GM12878 (cell line): Measurements from ENCODE around the gene LASP1. TPM values are rescaled to one million over a fixed set of nuclear protein-coding genes. Genes with fewer than 3 reads are reported as not detected.

Experiments
- ATAC-seq: fragments of 200-7000 bp; cut with Tn5 transposase; 3 replicates; pipeline ENCODE4 v1.9.1; 2020; ENCODE audit warnings: mild to moderate bottlenecking, moderate library complexity
- Bru-seq: library from RNA; stranded (reverse); fragments of 400-500 nt; gene quantifications from one replicate; lab custom pipeline; 2021; lab: Mats Ljungman, UMichigan
- BruChase-seq, 2 experiments: library from RNA; stranded (reverse); fragments of 400-500 nt; gene quantifications; one replicate each; lab custom pipeline; 2021; lab: Mats Ljungman, UMichigan
- BruUV-seq: library from RNA; stranded (reverse); fragments of 400-500 nt; replicated peaks from 2 replicates; lab custom pipeline; 2021; lab: Mats Ljungman, UMichigan
- CTCF ChIA-PET: fragments of 300-600 bp; sonication (Branson Sonifier 250); formaldehyde crosslinking; extraction: SDS; loops from one replicate; lab custom pipeline; 2021; ENCODE audit warnings: inconsistent platforms; lab: Yijun Ruan, JAX
- POLR2A ChIA-PET: fragments of 350-600 bp; formaldehyde crosslinking; extraction: SDS; loops from one replicate; lab custom pipeline; 2021; ENCODE audit warnings: inconsistent platforms; lab: Charles Lee
- RAD21 ChIA-PET: fragments of 300-600 bp; sonication (Branson Sonifier 250); formaldehyde crosslinking; loops from one replicate; lab custom pipeline; 2023; ENCODE audit warnings: antibody characterized with exemption; ENCODE audit not compliant: unreplicated experiment; lab: Charles Lee
- SMC1A ChIA-PET: fragments of 300-600 bp; sonication (Branson Sonifier 250); formaldehyde crosslinking; loops from one replicate; lab custom pipeline; 2023; ENCODE audit not compliant: unreplicated experiment, uncharacterized antibody; lab: Charles Lee
- DNase-seq: peaks from one replicate; pipeline ENCODE4 v3.0.0-alpha.2; 2011; ENCODE audit warnings: low read depth, low spot score
- FAIRE-seq: peaks from 3 replicates; lab custom pipeline; 2011; peaks lifted over from hg19 to GRCh38; lab: Jason Lieb, UNC
- H2AFZ ChIP-seq: 2 replicates; pipeline ENCODE4 v1.6.0; 2011; ENCODE audit warnings: low read depth, low read length, control low read depth; ENCODE audit not compliant: control insufficient read depth
- H3K27ac ChIP-seq: 2 replicates; pipeline ENCODE4 v1.5.1; 2011; ENCODE audit warnings: control low read depth; ENCODE audit not compliant: control insufficient read depth, insufficient read depth
- H3K27me3 ChIP-seq, 2 experiments: replicated peaks in 1 of 2; 2 replicates each; pipeline versions ENCODE4 v1.6.0 to v1.6.1; 2011; ENCODE audit warnings: low read length in 1 of 2; ENCODE audit not compliant: control insufficient read depth in 2 of 2, insufficient read depth in 2 of 2
- H3K36me3 ChIP-seq, 2 experiments: 2 replicates each; pipeline ENCODE4 v1.5.1; 2011; ENCODE audit warnings: low read length in 1 of 2; ENCODE audit not compliant: control insufficient read depth in 2 of 2, insufficient read depth in 2 of 2
- H3K4me1 ChIP-seq: 2 replicates; pipeline ENCODE4 v1.6.1; 2011; ENCODE audit warnings: mild to moderate bottlenecking, low read length, moderate library complexity, mixed read lengths; ENCODE audit not compliant: control insufficient read depth, insufficient read depth
- H3K4me2 ChIP-seq: 2 replicates; pipeline ENCODE4 v1.6.0; 2011; ENCODE audit warnings: control low read depth; ENCODE audit not compliant: control insufficient read depth, insufficient read depth
- H3K4me3 ChIP-seq: fragments of 200-600 bp; sonication (generic); 2 replicates; pipeline ENCODE4 v1.5.1; 2016
- H3K79me2 ChIP-seq: 2 replicates; pipeline ENCODE4 v1.6.0; 2011; ENCODE audit warnings: low read length; ENCODE audit not compliant: control insufficient read depth, insufficient read depth
- H3K9ac ChIP-seq: 2 replicates; pipeline ENCODE4 v1.8.0; 2011; ENCODE audit warnings: low read length, control low read depth, mixed read lengths; ENCODE audit not compliant: control insufficient read depth, insufficient read depth
- H3K9me3 ChIP-seq: replicated peaks from 3 replicates; pipeline ENCODE4 v1.5.1; 2011; ENCODE audit warnings: mild to moderate bottlenecking, low read length; ENCODE audit not compliant: control insufficient read depth, insufficient read depth
- H4K20me1 ChIP-seq: 2 replicates; pipeline ENCODE4 v1.6.0; 2011; ENCODE audit not compliant: control insufficient read depth, insufficient read depth
- HCFC1 ChIP-seq: fragments of 150-350 bp; IDR thresholded peaks from 2 replicates; pipeline ENCODE4 v1.6.1; 2014; ENCODE audit warnings: low read length
- KDM1A ChIP-seq: fragments of 200-600 bp; sonication (generic); IDR thresholded peaks from 2 replicates; pipeline ENCODE4 v1.6.1; 2016; ENCODE audit warnings: borderline replicate concordance
- MLLT1 ChIP-seq: fragments of 450-650 bp; IDR thresholded peaks from 2 replicates; pipeline ENCODE4 v1.6.1; 2016; ENCODE audit warnings: mild to moderate bottlenecking
- NBN ChIP-seq: fragments of 450-650 bp; IDR thresholded peaks from 2 replicates; pipeline ENCODE4 v1.6.1; 2016
- NKRF ChIP-seq: fragments of 450-650 bp; conservative IDR thresholded peaks from 2 replicates; pipeline ENCODE4 v1.6.1; 2017; ENCODE audit warnings: mild to moderate bottlenecking, moderate library complexity
- POLR2AphosphoS5 ChIP-seq: IDR thresholded peaks from 2 replicates; pipeline ENCODE4 v1.6.1; 2011; ENCODE audit warnings: mild to moderate bottlenecking, low read length, inconsistent platforms
- RCOR1 ChIP-seq: conservative IDR thresholded peaks from 2 replicates; pipeline ENCODE4 v1.6.1; 2012; ENCODE audit warnings: low read depth, low read length, improper control_type of control experiment
- RELB ChIP-seq: fragments of 450-650 bp; IDR thresholded peaks from 2 replicates; pipeline ENCODE4 v1.6.1; 2017; ENCODE audit warnings: low read depth, mild to moderate bottlenecking, moderate library complexity
- RUNX3 ChIP-seq: IDR thresholded peaks from 2 replicates; pipeline ENCODE4 v1.6.1; 2012; ENCODE audit warnings: low read length, inconsistent platforms
- STAT1 ChIP-seq: fragments of 450-650 bp; conservative IDR thresholded peaks from 2 replicates; pipeline ENCODE4 v1.6.1; 2014; ENCODE audit warnings: antibody characterized with exemption, mild to moderate bottlenecking
- SUZ12 ChIP-seq: fragments of 200-600 bp; sonication (generic); IDR thresholded peaks from one replicate; pipeline ENCODE4 v1.6.1; 2018; ENCODE audit warnings: antibody characterized with exemption, mild to moderate bottlenecking; ENCODE audit not compliant: unreplicated experiment
- WGBS: methylation state at CpG from one replicate; pipeline ENCODE4 v1.1.6; 2016; ENCODE audit warnings: low lambda C conversion rate; ENCODE audit not compliant: insufficient replicate concordance, insufficient coverage; ENCODE audit errors: missing lambda C conversion rate; 5-methylcytosine and 5-hydroxymethylcytosine counted together
- in situ Hi-C: fragments of 300-500 bp; cut with MboI; formaldehyde crosslinking; loops from 9 replicates; pipeline ENCODE4 v1.14.3; 2018; ENCODE audit warnings: mixed read lengths
- intact Hi-C: fragments of 100-400 bp; cut with micrococcal nuclease; formaldehyde crosslinking; loops from one replicate; pipeline ENCODE4 v1.14.2; 2022; ENCODE audit not compliant: unreplicated experiment
- long read RNA-seq, 2 experiments: library from polyadenylated mRNA; unstranded; transcript quantifications; one replicate each; pipeline ENCODE4 v2.0.0, GENCODE V29; 2019 to 2020
- polyA minus RNA-seq, 3 experiments: library from RNA; depleted of rRNA, polyadenylated mRNA; stranded (reverse); fragments of >200 nt; gene quantifications; 2 replicates each; pipeline ENCODE4 v1.2.3, GENCODE V29; 2011
- polyA plus RNA-seq, 11 experiments: library from polyadenylated mRNA; depleted of rRNA in 4 of 11; unstranded in 6 of 11; stranded (reverse) in 5 of 11; fragments of >200 nt; fragmentation: Nextera tagmentation in 4 of 11; fragmentation: Illumina TruSeq in 1 of 11; extraction: Ambion mirVana in 4 of 11; extraction: Trizol in 1 of 11; gene quantifications; 1 replicate in 1 of 11; 2 replicates in 10 of 11; pipeline versions ENCODE4 v1.2.1 to v1.2.3, GENCODE V29; 2011 to 2016; ENCODE audit warnings: inconsistent platforms in 2 of 11, missing spikeins in 2 of 11, low read depth in 1 of 11
- total RNA-seq, 4 experiments: library from RNA; depleted of rRNA in 3 of 4; stranded (reverse); fragments of >200 nt in 3 of 4; fragmentation: Illumina TruSeq in 1 of 4; extraction: Trizol in 1 of 4; gene quantifications; 2 replicates each; pipeline versions ENCODE4 v1.2.1 to v1.2.3, GENCODE V29; 2013 to 2021

LASP1 gene
- 86.9 and 95.9 TPM in 2 replicates for total RNA-seq (2013; cell fraction: nucleolus; rRNA removed)
- total RNA-seq (2014; rRNA removed), result 40.9 and 42.3 TPM in 2 replicates
- total RNA-seq (2014; rRNA removed; fragmentation: Illumina TruSeq; extraction: Trizol), result 33.8 and 37.6 TPM in 2 replicates
- total RNA-seq (2021), result 105 and 114 TPM in 2 replicates
- 52.3 TPM for polyA plus RNA-seq (2011; ENCODE audit: low read depth)
- 39.4 and 47.7 TPM in 2 replicates for polyA plus RNA-seq (2011; rRNA removed)
- 88.5 and 98.7 TPM in 2 replicates for polyA plus RNA-seq (2011; cell fraction: cytosol; rRNA removed)
- polyA plus RNA-seq (2011; cell fraction: nucleus; rRNA removed), result 47.3 and 65.2 TPM in 2 replicates
- 89.6 and 99.7 TPM in 2 replicates for polyA plus RNA-seq (2012)
- 69.5 and 81.8 TPM in 2 replicates for polyA plus RNA-seq (2014; fragmentation: Illumina TruSeq; extraction: Trizol)
- 10 to 100 TPM; 21.0 to 27.0 TPM for polyA plus RNA-seq (2014; fragmentation: Nextera tagmentation; extraction: Ambion mirVana)
- 78.9 and 85.4 TPM in 2 replicates for polyA plus RNA-seq (2014; rRNA removed)
- 10 to 100 TPM; 70.8 to 74.5 TPM for polyA plus RNA-seq (2016; fragmentation: Nextera tagmentation; extraction: Ambion mirVana)
- 53.3 and 89.4 TPM in 2 replicates for polyA minus RNA-seq (2011; rRNA and poly(A)+ RNA removed)
- 35.5 and 39.2 TPM in 2 replicates for polyA minus RNA-seq (2011; cell fraction: cytosol; rRNA and poly(A)+ RNA removed)
- polyA minus RNA-seq (2011; cell fraction: nucleus; rRNA and poly(A)+ RNA removed), result 19.1 and 33.7 TPM in 2 replicates
- percentile 81 among the genes with signal in this experiment for Bru-seq, nascent RNA
- percentile 93 among the genes with signal in this experiment for BruChase-seq, experiment 1, labeled RNA remaining after a 6-hour chase
- BruChase-seq, experiment 2, labeled RNA remaining after a 2-hour chase, result percentile 89 among the genes with signal in this experiment
- long read RNA-seq, experiment 1, full-length matches to known transcripts, result 27 of 32 reads
- long read RNA-seq, experiment 1, partial matches to known transcripts, result 2 of 32 reads
- long read RNA-seq, experiment 1, other reads (novel, unspliced or antisense), result 3 of 32 reads
- long read RNA-seq, experiment 2, partial matches to known transcripts, result 0 of 16 reads
- long read RNA-seq, experiment 2, other reads (novel, unspliced or antisense), result 16 of 16 reads

- Histone ChIP-seq H3K27me3 (no peaks in the 10 kb centered on the region), H3K27ac (peak within 1 kb of the TSS; percentile 98), H3K4me2 (peak within 1 kb of the TSS; percentile 83), H3K4me1 (peaks cover 19% of the 10 kb centered on the region), H4K20me1 (peaks cover 10% of the 10 kb centered on the region; the same call in 1 of the 2 replicates), H3K36me3 (peaks cover 0 to 9% of the 10 kb centered on the region in 2 experiments; a peak in 1 of 4 replicates), H3K9me3 (no peaks in the 10 kb centered on the region), H3K9ac (peak within 1 kb of the TSS; percentile 93), H2AFZ (peak within 1 kb of the TSS; percentile 89), H3K4me3 (peak within 1 kb of the TSS; percentile 99), H3K79me2 (peaks cover 47% of the 10 kb centered on the region)
- 2% methylated on average over 42 of the region's 73 CpGs for WGBS
- FAIRE-seq, result no peak
- no TSS peak for BruUV-seq
- ChIA-PET RAD21 (interaction anchor here (0.7 to 4.9 kb wide), 11 partner anchors 10 to 284 kb away, joined by 3 to 37 read pairs (median 4); partner anchors contain the start of gene RPL23), SMC1A (interaction anchor here (0.6 to 4.7 kb wide), 11 partner anchors 11 to 284 kb away, joined by 3 to 23 read pairs (median 4); partner anchors contain the start of genes CWC25 and RPL23), POLR2A (interaction anchor here (0.6 to 6.3 kb wide), 13 partner anchors 16 to 1130 kb away, joined by 3 to 61 read pairs (median 4); partner anchors contain the start of genes CWC25, MLLT6, PSMB3 and RPL23), CTCF (interaction anchor here (0.7 to 5.4 kb wide), 13 partner anchors 11 to 329 kb away, joined by 3 to 27 read pairs (median 5); partner anchors contain the start of genes EPOP and RPL23)
- in situ Hi-C loops, result no loop called here
- peak; percentile 55 for DNase-seq
- ATAC-seq, result peak; percentile 76
- intact Hi-C loops, result loop anchor here (2.0 to 10.0 kb wide), 5 partner anchors 17 to 283 kb away; partner anchors contain the start of genes EPOP, PLXDC1, PSMB3 and RPL23
- TF ChIP-seq STAT1 (no peak; the same call in 1 of the 2 replicates), HCFC1 (peak; percentile 16; the same call in 1 of the 2 replicates), MLLT1 (no peak), KDM1A (no peak), RUNX3 (no peak; the same call in 1 of the 2 replicates), RELB (no peak), POLR2AphosphoS5 (peak; percentile 98), RCOR1 (no peak; the same call in 1 of the 2 replicates), SUZ12 (no peak), NKRF (peak; percentile 2), NBN (peak; percentile 62)
Measured at GRCh38 chr17:38869526-38870258, at the start of gene LASP1. Gene LASP1 (plus strand): TSS chr17:38870058. CDS start chr17:38870190, 132 bp downstream.
